ENCODE results near the gene THEM5.

GRCh38 chr1:151888972-151889570 lies 35.6 kb upstream of the THEM5 start:
- TF ChIP-seq CTCF (IDR thresholded peaks at IDR 0.05) (peak in 1 of 3 experiments; percentile 8), POLR2A (IDR thresholded peaks at IDR 0.05) (no peak)
